HepG2 (cell line): ENCODE data around the gene CYP19A1.

Experiments used
- CTCF ChIP-seq: sonication (generic); formaldehyde crosslinking; IDR thresholded peaks from 2 replicates; pipeline ENCODE4 v1.5.0; 2020; ENCODE audit warnings: mild to moderate bottlenecking, missing genetic modification reagents, moderate library complexity
- GABPB1 ChIP-seq: IDR thresholded peaks from 2 replicates; pipeline ENCODE4 v1.6.1; 2016; ENCODE audit warnings: mild to moderate bottlenecking, missing genetic modification reagents, moderate library complexity, missing compliant biosample characterization
- STAT5B ChIP-seq: sonication (generic); formaldehyde crosslinking; IDR thresholded peaks from 2 replicates; pipeline ENCODE4 v1.4.0; 2020; ENCODE audit warnings: missing genetic modification reagents
- ZBTB37 ChIP-seq: sonication (generic); formaldehyde crosslinking; IDR thresholded peaks from 2 replicates; pipeline ENCODE4 v1.4.0; 2020; ENCODE audit warnings: mild to moderate bottlenecking, missing genetic modification reagents
- ZNF121 ChIP-seq: sonication (generic); formaldehyde crosslinking; IDR thresholded peaks from 2 replicates; pipeline ENCODE4 v1.5.0; 2020; ENCODE audit warnings: mild to moderate bottlenecking, missing genetic modification reagents

- TF ChIP-seq GABPB1 (CRISPR knock-in tag) (no peak), CTCF (CRISPR knock-in tag) (no peak), ZBTB37 (CRISPR knock-in tag) (no peak), STAT5B (CRISPR knock-in tag) (no peak), ZNF121 (no peak)
Measured at GRCh38 chr15:51367322-51367976, 29.1 kb upstream of the CYP19A1 start.
